Jurkat, Clone E6-1 (cell line): ENCODE data around the gene APOBR.
"Not testable (repeated sequence)": the region's sequence is repeated elsewhere in the genome, so short reads cannot be mapped to it uniquely, and the experiment has no call there.

ENCODE experiments used
- DNase-seq: peaks from one replicate; pipeline ENCODE4 v3.0.0-alpha.2; 2011; ENCODE audit warnings: low read depth, low spot score
- H3K4me3 ChIP-seq: 2 replicates; pipeline ENCODE4 v1.5.1; 2011; ENCODE audit warnings: mild to moderate bottlenecking, low read length, control low read depth, moderate library complexity

The APOBR gene

GRCh38 chr16:28497861-28498599, 3.6 kb downstream of the APOBR start:
- no peak for DNase-seq
- H3K4me3 ChIP-seq, result no peak overlapping the region

GRCh38 chr16:28498666-28499381, 4.4 kb downstream of the APOBR start:
- DNase-seq, result no peak
- H3K4me3 ChIP-seq, result no peak overlapping the region

- DNase-seq, result no peak
- H3K4me3 ChIP-seq, result no peak overlapping the region
These were observed 5.4 kb downstream of the APOBR start for GRCh38 chr16:28499854-28500253.

GRCh38 chr16:28500476-28501180, 6.2 kb downstream of the APOBR start:
- H3K4me3 ChIP-seq, DNase-seq: not testable (repeated sequence)

- no peak overlapping the region for H3K4me3 ChIP-seq
- no peak for DNase-seq
These were observed 7.1 kb downstream of the APOBR start for GRCh38 chr16:28501258-28502232.

GRCh38 chr16:28502290-28502689, 7.8 kb downstream of the APOBR start:
- H3K4me3 ChIP-seq, result no peak overlapping the region
- DNase-seq, result no peak

GRCh38 chr16:28503470-28504259, 9.2 kb downstream of the APOBR start:
- DNase-seq, result no peak
- no peak overlapping the region for H3K4me3 ChIP-seq

GRCh38 chr16:28504707-28505404, 10.4 kb downstream of the APOBR start:
- H3K4me3 ChIP-seq, result no peak overlapping the region
- no peak for DNase-seq

- H3K4me3 ChIP-seq, result no peak overlapping the region
- no peak for DNase-seq
These were observed 11.2 kb downstream of the APOBR start for GRCh38 chr16:28505489-28506137.

- no peak for DNase-seq
- no peak overlapping the region for H3K4me3 ChIP-seq
These were observed 16.6 kb downstream of the APOBR start for GRCh38 chr16:28511031-28511430.

- no peak overlapping the region for H3K4me3 ChIP-seq
- no peak for DNase-seq
These were observed 17.7 kb downstream of the APOBR start for GRCh38 chr16:28511801-28512789.

- H3K4me3 ChIP-seq, result no peak overlapping the region
- no peak for DNase-seq
These were observed 19.2 kb downstream of the APOBR start for GRCh38 chr16:28513484-28514181.

GRCh38 chr16:28514246-28514645, 19.8 kb downstream of the APOBR start:
- no peak overlapping the region for H3K4me3 ChIP-seq
- no peak for DNase-seq

GRCh38 chr16:28520672-28521071, 26.2 kb downstream of the APOBR start:
- no peak overlapping the region for H3K4me3 ChIP-seq
- peak; percentile 17 for DNase-seq

- no peak for DNase-seq
- H3K4me3 ChIP-seq, result no peak overlapping the region
These were observed 27.0 kb downstream of the APOBR start for GRCh38 chr16:28521436-28521835.

- no peak overlapping the region for H3K4me3 ChIP-seq
- DNase-seq, result no peak
These were observed 28.3 kb downstream of the APOBR start for GRCh38 chr16:28522792-28523191.
